ENCODE data around the gene MKI67. TPM values are rescaled to one million over a fixed set of nuclear protein-coding genes. Genes with fewer than 3 reads are reported as not detected.

Gene MKI67
- polyA plus RNA-seq, 4 donors, result 45.7 to 66.1 (median 50.5) TPM

- DNase-seq (ENCODE audit: low read depth in 4 of 4, low spot score in 2 of 4), result no peak
Observed at GRCh38 chr10:128086003-128086863, 40.0 kb downstream of the MKI67 start.

GRCh38 chr10:128084991-128085390, 41.2 kb downstream of the MKI67 start:
- DNase-seq (ENCODE audit: low read depth in 4 of 4, low spot score in 2 of 4), result no peak

- DNase-seq (ENCODE audit: low read depth in 4 of 4, low spot score in 2 of 4), result no peak
Observed at GRCh38 chr10:128084364-128084763, 41.9 kb downstream of the MKI67 start.

- no peak for DNase-seq (ENCODE audit: low read depth in 4 of 4, low spot score in 2 of 4)
Observed at GRCh38 chr10:128083191-128083895, 42.9 kb downstream of the MKI67 start.

GRCh38 chr10:128081720-128082119, 44.5 kb downstream of the MKI67 start:
- no peak for DNase-seq (ENCODE audit: low read depth in 4 of 4, low spot score in 2 of 4)

GRCh38 chr10:128081222-128081621, 45.0 kb downstream of the MKI67 start:
- DNase-seq (ENCODE audit: low read depth in 4 of 4, low spot score in 2 of 4), result no peak

- DNase-seq (ENCODE audit: low read depth in 4 of 4, low spot score in 2 of 4), result no peak
Observed at GRCh38 chr10:128080641-128081040, 45.6 kb downstream of the MKI67 start.

- DNase-seq (ENCODE audit: low read depth in 4 of 4, low spot score in 2 of 4), result no peak
Observed at GRCh38 chr10:128080231-128080630, 46.0 kb downstream of the MKI67 start.

GRCh38 chr10:128078136-128078969, 47.9 kb downstream of the MKI67 start:
- no peak for DNase-seq (ENCODE audit: low read depth in 4 of 4, low spot score in 2 of 4)

GRCh38 chr10:128077155-128077875, 48.9 kb downstream of the MKI67 start:
- DNase-seq (ENCODE audit: low read depth in 4 of 4, low spot score in 2 of 4), result no peak

- DNase-seq (ENCODE audit: low read depth in 4 of 4, low spot score in 2 of 4), result no peak
Observed at GRCh38 chr10:128074589-128074988, 51.6 kb downstream of the MKI67 start.

GRCh38 chr10:128073890-128074289, 52.3 kb downstream of the MKI67 start:
- no peak for DNase-seq (ENCODE audit: low read depth in 4 of 4, low spot score in 2 of 4)

GRCh38 chr10:128072941-128073645, 53.1 kb downstream of the MKI67 start:
- no peak for DNase-seq (ENCODE audit: low read depth in 4 of 4, low spot score in 2 of 4)

- DNase-seq (ENCODE audit: low read depth in 4 of 4, low spot score in 2 of 4), result no peak
Observed at GRCh38 chr10:128072046-128072445, 54.2 kb downstream of the MKI67 start.

- DNase-seq (ENCODE audit: low read depth in 4 of 4, low spot score in 2 of 4), result no peak
Observed at GRCh38 chr10:128071417-128071782, 54.8 kb downstream of the MKI67 start.

- no peak for DNase-seq (ENCODE audit: low read depth in 4 of 4, low spot score in 2 of 4)
Observed at GRCh38 chr10:128070721-128071416, 55.4 kb downstream of the MKI67 start.

- no peak for DNase-seq (ENCODE audit: low read depth in 4 of 4, low spot score in 2 of 4)
Observed at GRCh38 chr10:128070161-128070560, 56.1 kb downstream of the MKI67 start.

- DNase-seq (ENCODE audit: low read depth in 4 of 4, low spot score in 2 of 4), result peak in 2 of 4 donors; percentile 53 to 59
Observed at GRCh38 chr10:128069351-128070051, 56.7 kb downstream of the MKI67 start.
